K562 (cell line): ENCODE data around the gene OR52A5. TPM values are rescaled to one million over a fixed set of nuclear protein-coding genes. Genes with fewer than 3 reads are reported as not detected.

ENCODE experiments used
- ARID1B ChIP-seq: fragments of 450-650 bp; IDR thresholded peaks from 2 replicates; pipeline ENCODE4 v1.6.1; 2016; ENCODE audit warnings: antibody characterized with exemption, mild to moderate bottlenecking, inconsistent platforms
- EGR1 ChIP-seq: fragments of 450-650 bp; conservative IDR thresholded peaks from 2 replicates; pipeline ENCODE4 v1.6.1; 2017; ENCODE audit warnings: mild to moderate bottlenecking
- EWSR1 ChIP-seq: fragments of 450-650 bp; IDR thresholded peaks from 2 replicates; pipeline ENCODE4 v1.6.1; 2018; ENCODE audit warnings: borderline replicate concordance, mild to moderate bottlenecking, low read depth, moderate library complexity; ENCODE audit not compliant: partially characterized antibody
- FOXJ3 ChIP-seq: sonication (generic); formaldehyde crosslinking; IDR thresholded peaks from 2 replicates; pipeline ENCODE4 v1.4.0; 2020; ENCODE audit warnings: mild to moderate bottlenecking, missing genetic modification reagents
- FOXK1 ChIP-seq: sonication (generic); formaldehyde crosslinking; IDR thresholded peaks from 2 replicates; pipeline ENCODE4 v1.8.0; 2022; ENCODE audit warnings: missing genetic modification reagents, mild to moderate bottlenecking, borderline replicate concordance
- MAFG ChIP-seq: fragments of 450-650 bp; conservative IDR thresholded peaks from 2 replicates; pipeline ENCODE4 v1.6.1; 2016; ENCODE audit warnings: missing genetic modification characterization, missing compliant biosample characterization
- MAFK ChIP-seq: IDR thresholded peaks from 2 replicates; pipeline ENCODE4 v1.6.1; 2011; ENCODE audit warnings: low read length, improper control_type of control experiment
- NRF1 ChIP-seq, 2 experiments: fragments of 450-650 bp; IDR thresholded peaks in 1 of 2; conservative IDR thresholded peaks in 1 of 2; 2 replicates each; pipeline ENCODE4 v1.6.1; 2014; ENCODE audit warnings: mild to moderate bottlenecking in 2 of 2
- PCBP1 ChIP-seq: fragments of 200-400 bp; formaldehyde crosslinking; IDR thresholded peaks from 2 replicates; pipeline ENCODE4 v1.6.1; 2018; ENCODE audit warnings: mild to moderate bottlenecking, low read depth, low read length; ENCODE audit not compliant: poor library complexity, severe bottlenecking
- POU5F1 ChIP-seq: fragments of 150-350 bp; IDR thresholded peaks from 2 replicates; pipeline ENCODE4 v1.6.1; 2014; ENCODE audit warnings: borderline replicate concordance, low read length, low read depth, mild to moderate bottlenecking; ENCODE audit not compliant: partially characterized antibody
- RNF2 ChIP-seq: sonication (generic); IDR thresholded peaks from 2 replicates; pipeline ENCODE4 v1.6.1; 2016
- SIN3A ChIP-seq, 2 experiments: fragments of 150-350 bp in 1 of 2; IDR thresholded peaks; 2 replicates each; pipeline ENCODE4 v1.6.1; 2011 to 2016; ENCODE audit warnings: borderline replicate concordance in 2 of 2, low read depth in 2 of 2, low read length in 2 of 2, mild to moderate bottlenecking in 2 of 2, moderate library complexity in 2 of 2; ENCODE audit not compliant: control insufficient read depth in 1 of 2
- SMAD2 ChIP-seq: fragments of 150-350 bp; IDR thresholded peaks from 2 replicates; pipeline ENCODE4 v1.6.1; 2014; ENCODE audit warnings: low read depth, mild to moderate bottlenecking, low read length
- SMARCB1 ChIP-seq: IDR thresholded peaks from 2 replicates; pipeline ENCODE4 v1.6.1; 2011; ENCODE audit warnings: improper control_type of control experiment, low read depth; ENCODE audit not compliant: insufficient read length
- ZNF280B ChIP-seq: fragments of 250-450 bp; sonication (Bioruptor Pico); IDR thresholded peaks from 2 replicates; pipeline ENCODE4 v1.5.1; 2021; ENCODE audit warnings: mild to moderate bottlenecking
- ZNF76 ChIP-seq: fragments of 250-450 bp; sonication (Bioruptor Pico); IDR thresholded peaks from 2 replicates; pipeline ENCODE4 v1.4.0; 2020; ENCODE audit warnings: mild to moderate bottlenecking, moderate library complexity, borderline replicate concordance
- polyA plus RNA-seq, 8 experiments: library from polyadenylated mRNA; depleted of rRNA in 4 of 8; stranded (reverse) in 5 of 8; unstranded in 3 of 8; fragments of >200 nt; fragmentation: Nextera tagmentation in 2 of 8; fragmentation: Illumina TruSeq in 1 of 8; extraction: Ambion mirVana in 2 of 8; extraction: Trizol in 1 of 8; gene quantifications; 2 replicates each; pipeline versions ENCODE4 v1.2.1 to v1.2.3, GENCODE V29; 2011 to 2014; ENCODE audit warnings: inconsistent platforms in 1 of 8, missing spikeins in 1 of 8
- total RNA-seq, 7 experiments: library from RNA; depleted of rRNA in 6 of 7; stranded (reverse); fragments of >200 nt in 6 of 7; fragmentation: Illumina TruSeq in 2 of 7; extraction: Trizol in 2 of 7; gene quantifications; 2 replicates each; pipeline versions ENCODE4 v1.2.1 to v1.2.3, GENCODE V29; 2011 to 2021; ENCODE audit warnings: low replicate concordance in 1 of 7
- TF ChIP-seq, protein P1 (sequence below), 2 experiments: fragments of 450-650 bp in 1 of 2; IDR thresholded peaks; 2 replicates each; pipeline ENCODE4 v1.6.1; 2011 to 2017; ENCODE audit warnings: low read depth in 2 of 2, antibody characterized with exemption in 1 of 2, borderline replicate concordance in 1 of 2, low read length in 1 of 2, mild to moderate bottlenecking in 1 of 2, mixed read lengths in 1 of 2; ENCODE audit not compliant: control insufficient read depth in 1 of 2
- TF ChIP-seq, protein P2 (sequence below): sonication (generic); formaldehyde crosslinking; IDR thresholded peaks from 2 replicates; pipeline ENCODE4 v1.8.1; 2023; ENCODE audit warnings: missing genetic modification reagents, mild to moderate bottlenecking, borderline replicate concordance

OR52A5 gene
- total and polyA plus RNA-seq, 9 of the 15 experiments (the other 6 are each of a cell fraction or from before 2014, with no cell fraction given) = 0.04 to 1.1 (median 0.94) TPM; not detected in 6

DNA sequence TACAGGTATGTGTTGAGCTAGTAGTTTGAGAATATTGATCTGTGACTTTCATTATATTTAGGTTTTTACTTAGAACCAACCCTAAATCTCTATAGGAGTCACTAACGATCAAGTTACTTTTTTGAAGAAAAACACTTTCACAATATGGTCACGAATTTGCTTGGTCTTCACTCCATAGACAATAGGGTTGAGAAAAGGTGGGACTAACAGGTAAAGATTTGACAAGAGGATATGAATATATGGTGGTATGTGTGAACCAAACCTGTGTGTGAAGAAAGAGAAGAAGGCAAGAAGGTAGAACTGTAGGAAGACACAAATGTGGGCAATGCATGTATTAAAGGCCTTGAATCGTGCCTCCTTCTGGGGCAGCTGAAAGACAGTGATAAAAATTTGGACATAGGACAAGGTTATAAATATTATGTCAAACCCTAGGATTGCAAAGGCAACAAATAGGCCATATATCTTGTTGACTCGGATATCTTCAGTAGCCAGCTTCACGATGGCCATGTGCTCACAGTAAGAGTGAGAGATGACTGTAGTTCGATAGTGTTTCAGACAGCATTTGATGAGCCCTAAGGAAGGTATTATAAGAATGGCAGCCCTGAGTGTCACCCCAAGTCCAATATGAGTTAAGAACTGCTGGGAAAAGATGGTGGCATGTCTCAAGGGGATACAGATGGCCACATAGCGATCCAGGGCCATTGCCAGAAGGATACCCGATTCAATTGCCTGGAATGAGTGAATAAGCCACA is 6.4 kb downstream of the OR52A5 start (continued):
- TF ChIP-seq, protein P1, sequence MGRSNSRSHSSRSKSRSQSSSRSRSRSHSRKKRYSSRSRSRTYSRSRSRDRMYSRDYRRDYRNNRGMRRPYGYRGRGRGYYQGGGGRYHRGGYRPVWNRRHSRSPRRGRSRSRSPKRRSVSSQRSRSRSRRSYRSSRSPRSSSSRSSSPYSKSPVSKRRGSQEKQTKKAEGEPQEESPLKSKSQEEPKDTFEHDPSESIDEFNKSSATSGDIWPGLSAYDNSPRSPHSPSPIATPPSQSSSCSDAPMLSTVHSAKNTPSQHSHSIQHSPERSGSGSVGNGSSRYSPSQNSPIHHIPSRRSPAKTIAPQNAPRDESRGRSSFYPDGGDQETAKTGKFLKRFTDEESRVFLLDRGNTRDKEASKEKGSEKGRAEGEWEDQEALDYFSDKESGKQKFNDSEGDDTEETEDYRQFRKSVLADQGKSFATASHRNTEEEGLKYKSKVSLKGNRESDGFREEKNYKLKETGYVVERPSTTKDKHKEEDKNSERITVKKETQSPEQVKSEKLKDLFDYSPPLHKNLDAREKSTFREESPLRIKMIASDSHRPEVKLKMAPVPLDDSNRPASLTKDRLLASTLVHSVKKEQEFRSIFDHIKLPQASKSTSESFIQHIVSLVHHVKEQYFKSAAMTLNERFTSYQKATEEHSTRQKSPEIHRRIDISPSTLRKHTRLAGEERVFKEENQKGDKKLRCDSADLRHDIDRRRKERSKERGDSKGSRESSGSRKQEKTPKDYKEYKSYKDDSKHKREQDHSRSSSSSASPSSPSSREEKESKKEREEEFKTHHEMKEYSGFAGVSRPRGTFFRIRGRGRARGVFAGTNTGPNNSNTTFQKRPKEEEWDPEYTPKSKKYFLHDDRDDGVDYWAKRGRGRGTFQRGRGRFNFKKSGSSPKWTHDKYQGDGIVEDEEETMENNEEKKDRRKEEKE (IDR thresholded peaks at IDR 0.05; ENCODE audit: borderline replicate concordance in 1 of 2, control insufficient read depth in 1 of 2, low read depth in 2 of 2, low read length in 1 of 2) = no peak
- TF ChIP-seq ZNF76 (CRISPR knock-in tag) (no peak), NRF1 (conservative IDR thresholded peaks at IDR 0.05 in 1 of 2, IDR thresholded peaks at IDR 0.05 in 1 of 2) (no peak), SMARCB1 (no peak), EGR1 (no peak), FOXJ3 (CRISPR knock-in tag) (no peak), EWSR1 (no peak), POU5F1 (no peak), MAFK (no peak), PCBP1 (no peak), SMAD2 (no peak), RNF2 (peak; percentile 82; the same call in 1 of the 2 replicates), ARID1B (peak; percentile 96), MAFG (tag) (no peak), SIN3A (IDR thresholded peaks at IDR 0.05; ENCODE audit: borderline replicate concordance in 2 of 2, control insufficient read depth in 1 of 2, low read depth in 2 of 2, low read length in 2 of 2) (no peak), FOXK1 (no peak), ZNF280B (CRISPR knock-in tag) (no peak)
- TF ChIP-seq, protein P2, sequence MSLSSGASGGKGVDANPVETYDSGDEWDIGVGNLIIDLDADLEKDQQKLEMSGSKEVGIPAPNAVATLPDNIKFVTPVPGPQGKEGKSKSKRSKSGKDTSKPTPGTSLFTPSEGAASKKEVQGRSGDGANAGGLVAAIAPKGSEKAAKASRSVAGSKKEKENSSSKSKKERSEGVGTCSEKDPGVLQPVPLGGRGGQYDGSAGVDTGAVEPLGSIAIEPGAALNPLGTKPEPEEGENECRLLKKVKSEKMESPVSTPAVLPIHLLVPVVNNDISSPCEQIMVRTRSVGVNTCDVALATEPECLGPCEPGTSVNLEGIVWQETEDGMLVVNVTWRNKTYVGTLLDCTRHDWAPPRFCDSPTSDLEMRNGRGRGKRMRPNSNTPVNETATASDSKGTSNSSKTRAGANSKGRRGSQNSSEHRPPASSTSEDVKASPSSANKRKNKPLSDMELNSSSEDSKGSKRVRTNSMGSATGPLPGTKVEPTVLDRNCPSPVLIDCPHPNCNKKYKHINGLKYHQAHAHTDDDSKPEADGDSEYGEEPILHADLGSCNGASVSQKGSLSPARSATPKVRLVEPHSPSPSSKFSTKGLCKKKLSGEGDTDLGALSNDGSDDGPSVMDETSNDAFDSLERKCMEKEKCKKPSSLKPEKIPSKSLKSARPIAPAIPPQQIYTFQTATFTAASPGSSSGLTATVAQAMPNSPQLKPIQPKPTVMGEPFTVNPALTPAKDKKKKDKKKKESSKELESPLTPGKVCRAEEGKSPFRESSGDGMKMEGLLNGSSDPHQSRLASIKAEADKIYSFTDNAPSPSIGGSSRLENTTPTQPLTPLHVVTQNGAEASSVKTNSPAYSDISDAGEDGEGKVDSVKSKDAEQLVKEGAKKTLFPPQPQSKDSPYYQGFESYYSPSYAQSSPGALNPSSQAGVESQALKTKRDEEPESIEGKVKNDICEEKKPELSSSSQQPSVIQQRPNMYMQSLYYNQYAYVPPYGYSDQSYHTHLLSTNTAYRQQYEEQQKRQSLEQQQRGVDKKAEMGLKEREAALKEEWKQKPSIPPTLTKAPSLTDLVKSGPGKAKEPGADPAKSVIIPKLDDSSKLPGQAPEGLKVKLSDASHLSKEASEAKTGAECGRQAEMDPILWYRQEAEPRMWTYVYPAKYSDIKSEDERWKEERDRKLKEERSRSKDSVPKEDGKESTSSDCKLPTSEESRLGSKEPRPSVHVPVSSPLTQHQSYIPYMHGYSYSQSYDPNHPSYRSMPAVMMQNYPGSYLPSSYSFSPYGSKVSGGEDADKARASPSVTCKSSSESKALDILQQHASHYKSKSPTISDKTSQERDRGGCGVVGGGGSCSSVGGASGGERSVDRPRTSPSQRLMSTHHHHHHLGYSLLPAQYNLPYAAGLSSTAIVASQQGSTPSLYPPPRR (CRISPR knock-in tag) = no peak
